HG02885 (cell line): ENCODE data around the gene EVX1.

Experiments used
- ATAC-seq: cut with Tn5 transposase; IDR thresholded peaks from one replicate; pipeline ENCODE4 v1.9.1; 2021; ENCODE audit warnings: mild to moderate bottlenecking; ENCODE audit not compliant: unreplicated experiment, poor library complexity

EVX1 gene

GRCh38 chr7:27224983-27225934 is 17.3 kb upstream of the EVX1 start:
- no peak for ATAC-seq

GRCh38 chr7:27229448-27229847 is 13.2 kb upstream of the EVX1 start:
- ATAC-seq: no peak

- no peak for ATAC-seq
These were observed 7.0 kb upstream of the EVX1 start for GRCh38 chr7:27235387-27236311.

GRCh38 chr7:27237735-27238334 is 4.8 kb upstream of the EVX1 start:
- no peak for ATAC-seq

GRCh38 chr7:27238979-27239386 is 3.6 kb upstream of the EVX1 start:
- no peak for ATAC-seq

- no peak for ATAC-seq
These were observed 3.1 kb upstream of the EVX1 start for GRCh38 chr7:27239387-27240014.

GRCh38 chr7:27240015-27240731 is 2.4 kb upstream of the EVX1 start:
- ATAC-seq: no peak

GRCh38 chr7:27241189-27242056 is 1.2 kb upstream of the EVX1 start:
- no peak for ATAC-seq

- ATAC-seq: no peak
These were observed 448 bp upstream of the EVX1 start for GRCh38 chr7:27242154-27242553.

- ATAC-seq: no peak
These were observed 950 bp downstream of the EVX1 start for GRCh38 chr7:27243340-27244163.

GRCh38 chr7:27244488-27245123 is 2.0 kb downstream of the EVX1 start:
- ATAC-seq: no peak

GRCh38 chr7:27245124-27245797 is 2.7 kb downstream of the EVX1 start:
- ATAC-seq: no peak

- no peak for ATAC-seq
These were observed 3.4 kb downstream of the EVX1 start for GRCh38 chr7:27245798-27246691.

GRCh38 chr7:27247000-27247399 is 4.4 kb downstream of the EVX1 start:
- no peak for ATAC-seq

- no peak for ATAC-seq
These were observed 5.1 kb downstream of the EVX1 start for GRCh38 chr7:27247452-27248426.
